Placental epithelial cell (primary cell): ENCODE results near the gene AKAP11. TPM values are rescaled to one million over a fixed set of nuclear protein-coding genes. Genes with fewer than 3 reads are reported as not detected.

Experiments used
- total RNA-seq: library from RNA; depleted of rRNA; stranded (reverse); fragments of >200 nt; gene quantifications from 2 replicates; pipeline ENCODE4 v1.2.3, GENCODE V29; 2012

The AKAP11 gene, protein sequence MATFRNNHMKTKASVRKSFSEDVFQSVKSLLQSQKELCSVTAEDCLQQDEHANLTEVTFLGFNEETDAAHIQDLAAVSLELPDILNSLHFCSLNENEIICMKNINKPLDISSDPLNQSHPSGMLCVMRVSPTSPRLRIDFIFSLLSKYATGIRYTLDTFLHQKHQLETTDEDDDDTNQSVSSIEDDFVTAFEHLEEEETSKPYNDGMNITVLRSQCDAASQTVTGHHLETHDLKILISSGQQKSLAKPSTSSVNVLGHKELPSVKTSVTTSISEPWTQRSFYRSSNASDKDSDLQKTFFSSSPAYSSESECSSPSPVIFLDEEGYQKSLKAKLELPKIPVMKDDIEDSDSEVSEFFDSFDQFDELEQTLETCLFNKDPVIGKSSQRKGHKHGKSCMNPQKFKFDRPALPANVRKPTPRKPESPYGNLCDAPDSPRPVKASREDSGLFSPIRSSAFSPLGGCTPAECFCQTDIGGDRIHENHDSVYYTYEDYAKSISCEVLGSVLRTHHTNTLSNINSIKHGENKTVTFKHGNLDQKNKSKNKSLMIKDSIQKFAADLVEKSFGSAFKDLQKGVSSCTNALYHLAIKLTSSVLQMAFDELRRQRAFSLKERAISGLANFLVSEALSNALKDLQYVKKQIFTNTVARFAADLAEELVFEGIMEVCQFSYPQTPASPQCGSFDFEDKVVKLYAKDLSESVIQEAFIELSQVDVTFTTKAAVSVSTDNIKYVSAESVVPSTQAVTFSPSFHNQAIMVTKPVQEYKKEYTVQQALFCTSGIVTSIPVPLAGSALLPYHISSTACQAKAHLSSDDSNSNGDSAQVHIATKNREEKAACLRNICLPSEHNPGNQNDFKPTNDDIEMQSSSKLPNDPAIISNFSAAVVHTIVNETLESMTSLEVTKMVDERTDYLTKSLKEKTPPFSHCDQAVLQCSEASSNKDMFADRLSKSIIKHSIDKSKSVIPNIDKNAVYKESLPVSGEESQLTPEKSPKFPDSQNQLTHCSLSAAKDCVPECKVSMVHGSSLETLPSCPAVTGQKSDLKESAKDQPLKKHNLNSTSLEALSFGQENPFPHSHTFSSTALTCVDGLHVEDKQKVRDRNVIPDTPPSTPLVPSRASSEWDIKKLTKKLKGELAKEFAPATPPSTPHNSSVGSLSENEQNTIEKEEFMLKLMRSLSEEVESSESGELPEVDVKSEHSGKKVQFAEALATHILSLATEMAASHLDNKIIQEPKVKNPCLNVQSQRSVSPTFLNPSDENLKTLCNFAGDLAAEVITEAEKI (N-terminal part only)
- 22.0 and 32.0 TPM in 2 replicates for total RNA-seq

DNA sequence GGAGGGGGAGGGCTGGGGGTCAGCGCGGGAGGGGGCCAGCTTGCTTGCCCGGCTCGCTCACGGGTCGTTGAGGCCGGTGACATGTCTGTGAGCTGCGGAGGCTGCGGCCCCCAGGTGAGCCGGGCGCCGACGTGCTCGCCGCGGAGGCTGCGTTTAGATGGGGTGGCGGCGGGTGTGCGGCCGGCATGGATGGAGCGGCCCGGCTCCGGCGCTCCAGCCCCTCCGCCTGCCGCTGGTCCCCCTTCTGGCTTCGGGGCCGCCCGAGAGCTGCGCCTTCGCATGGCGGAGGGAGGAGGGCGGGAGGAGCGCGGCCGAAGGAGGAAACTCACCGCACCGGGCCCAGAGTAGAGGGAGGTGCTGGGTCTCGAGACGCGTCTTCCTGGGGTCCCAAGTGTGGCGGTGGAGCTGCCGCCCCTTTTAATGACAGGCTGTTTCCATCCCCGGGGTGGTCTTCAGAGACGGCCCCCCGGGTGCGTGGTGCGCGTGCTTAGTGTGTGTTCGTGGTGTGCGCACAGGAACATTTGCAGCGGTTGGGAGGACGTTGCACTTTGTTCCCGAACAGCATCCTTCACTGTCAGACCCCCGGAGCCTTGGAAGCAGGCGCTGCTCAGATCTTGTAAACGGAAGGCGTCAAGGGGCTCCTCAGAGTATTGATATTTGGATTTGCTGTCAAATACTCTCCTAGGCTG, at the start of gene AKAP11:
AKAP11 (plus strand) TSS at position 38 of the 689 bp plus-strand sequence. CDS start 14,197 bp downstream, outside the sequence.

Other genes starting within 250 kb of the AKAP11 start
- gene DGKH, start 223.5 kb upstream of the AKAP11 start, total RNA-seq: 5.5 and 6.3 TPM in 2 replicates